Measurements from ENCODE around the gene THAP10. TPM values are rescaled to one million over a fixed set of nuclear protein-coding genes. Genes with fewer than 3 reads are reported as not detected.
"Not testable (repeated sequence)": the region's sequence is repeated elsewhere in the genome, so short reads cannot be mapped to it uniquely, and the experiment has no call there.

The THAP10 gene
- total RNA-seq, 4 donors from 2014 or later: 1.5 to 4.6 (median 2.7) TPM

- H3K27me3 ChIP-seq: no peaks in the 10 kb centered on the region
- H3K4me3 ChIP-seq: no peak overlapping the region
- H3K4me1 ChIP-seq: no peaks in the 10 kb centered on the region
- TF ChIP-seq EP300 (IDR thresholded peaks at IDR 0.05) (no peak), POLR2A (IDR thresholded peaks at IDR 0.05) (no peak), POLR2AphosphoS5 (IDR thresholded peaks at IDR 0.05) (no peak), CTCF (IDR thresholded peaks at IDR 0.05) (no peak)
- H3K9me3 ChIP-seq: no peaks in the 10 kb centered on the region
- H3K27ac ChIP-seq: no peak overlapping the region
- peaks cover 0 to 3% of the 10 kb centered on the region in 2 donors for H3K36me3 ChIP-seq
- no peak for ATAC-seq
Measured at GRCh38 chr15:70931821-70932220, 39.6 kb upstream of the THAP10 start.

GRCh38 chr15:70926914-70927313 lies 34.7 kb upstream of the THAP10 start:
- H3K27me3 ChIP-seq, ATAC-seq, H3K4me3 ChIP-seq, H3K27ac ChIP-seq, H3K4me1 ChIP-seq, H3K9me3 ChIP-seq, H3K36me3 ChIP-seq: not testable (repeated sequence)
- WGBS, 2 donors (ENCODE audit: low coverage in 1 of 2): 75 to 100% methylated on average over 1 of the region's 1 CpG

- 81 to 100% methylated on average over 2 of the region's 2 CpGs for WGBS, 2 donors (ENCODE audit: low coverage in 1 of 2)
- Histone ChIP-seq H3K4me1 (no peaks in the 10 kb centered on the region), H3K4me3 (no peak overlapping the region), H3K36me3 (no peaks in the 10 kb centered on the region), H3K27me3 (no peaks in the 10 kb centered on the region), H3K27ac (no peak overlapping the region), H3K9me3 (no peaks in the 10 kb centered on the region)
- TF ChIP-seq POLR2AphosphoS5 (IDR thresholded peaks at IDR 0.05) (no peak), CTCF (IDR thresholded peaks at IDR 0.05) (no peak), EP300 (IDR thresholded peaks at IDR 0.05) (no peak), POLR2A (IDR thresholded peaks at IDR 0.05) (no peak)
- ATAC-seq: no peak
Measured at GRCh38 chr15:70923311-70924080, 31.3 kb upstream of the THAP10 start.

GRCh38 chr15:70922119-70922518 lies 29.9 kb upstream of the THAP10 start:
- Histone ChIP-seq H3K27me3 (no peaks in the 10 kb centered on the region), H3K27ac (no peak overlapping the region), H3K4me3 (no peak overlapping the region), H3K4me1 (no peaks in the 10 kb centered on the region), H3K36me3 (no peaks in the 10 kb centered on the region), H3K9me3 (no peaks in the 10 kb centered on the region)
- no peak for ATAC-seq
- TF ChIP-seq EP300 (IDR thresholded peaks at IDR 0.05) (no peak), CTCF (IDR thresholded peaks at IDR 0.05) (no peak), POLR2AphosphoS5 (IDR thresholded peaks at IDR 0.05) (no peak), POLR2A (IDR thresholded peaks at IDR 0.05) (no peak)
- 86 to 90% methylated on average over 2 of the region's 2 CpGs for WGBS, 2 donors (ENCODE audit: low coverage in 1 of 2)

GRCh38 chr15:70920981-70921696 lies 28.9 kb upstream of the THAP10 start:
- TF ChIP-seq EP300 (IDR thresholded peaks at IDR 0.05) (no peak), CTCF (IDR thresholded peaks at IDR 0.05) (no peak), POLR2A (IDR thresholded peaks at IDR 0.05) (no peak), POLR2AphosphoS5 (IDR thresholded peaks at IDR 0.05) (no peak)
- no peaks in the 10 kb centered on the region for H3K4me1 ChIP-seq
- no CpG with 5 or more reads among the region's 1 CpG for WGBS, 2 donors (ENCODE audit: low coverage in 1 of 2)
- ATAC-seq: no peak
- no peaks in the 10 kb centered on the region for H3K27me3 ChIP-seq
- no peak overlapping the region for H3K4me3 ChIP-seq
- no peak overlapping the region for H3K27ac ChIP-seq
- H3K9me3 ChIP-seq: no peaks in the 10 kb centered on the region
- H3K36me3 ChIP-seq: peaks cover 0 to 4% of the 10 kb centered on the region in 2 donors
